DOHH2 (cell line): Measurements from ENCODE around the gene CCDC171.

ENCODE experiments used
- EZH2phosphoT487 ChIP-seq: fragments of 200-600 bp; sonication (generic); IDR thresholded peaks from 2 replicates; pipeline ENCODE4 v1.6.1; 2017; ENCODE audit warnings: borderline replicate concordance, mild to moderate bottlenecking, antibody characterized with exemption, low read length, moderate library complexity, mixed read lengths
- TF ChIP-seq, protein P1 (sequence below): fragments of 200-600 bp; sonication (generic); IDR thresholded peaks from one replicate; pipeline ENCODE4 v1.5.1; 2014; ENCODE audit warnings: antibody characterized with exemption, mild to moderate bottlenecking, low read depth, low read length; ENCODE audit not compliant: poor library complexity, severe bottlenecking

DNA sequence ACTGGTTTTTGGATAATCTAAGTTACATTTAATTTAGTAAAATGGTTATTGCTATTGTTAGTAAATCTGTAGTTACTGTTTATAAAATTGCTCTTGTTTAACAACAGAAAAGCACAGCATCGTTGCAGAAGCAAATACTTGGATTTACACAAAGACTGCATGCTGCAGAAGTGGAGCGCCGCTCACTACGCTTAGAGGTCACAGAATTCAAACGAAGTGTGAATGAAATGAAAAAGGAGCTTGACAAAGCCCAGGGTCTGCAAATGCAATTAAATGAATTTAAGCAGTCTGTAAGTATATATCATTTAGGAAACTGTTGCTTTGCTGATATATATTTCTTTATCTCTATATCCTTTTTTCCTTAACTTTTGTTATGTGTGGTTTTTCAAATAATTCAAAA, 226.0 kb downstream of the CCDC171 start:
- TF ChIP-seq, protein P1, sequence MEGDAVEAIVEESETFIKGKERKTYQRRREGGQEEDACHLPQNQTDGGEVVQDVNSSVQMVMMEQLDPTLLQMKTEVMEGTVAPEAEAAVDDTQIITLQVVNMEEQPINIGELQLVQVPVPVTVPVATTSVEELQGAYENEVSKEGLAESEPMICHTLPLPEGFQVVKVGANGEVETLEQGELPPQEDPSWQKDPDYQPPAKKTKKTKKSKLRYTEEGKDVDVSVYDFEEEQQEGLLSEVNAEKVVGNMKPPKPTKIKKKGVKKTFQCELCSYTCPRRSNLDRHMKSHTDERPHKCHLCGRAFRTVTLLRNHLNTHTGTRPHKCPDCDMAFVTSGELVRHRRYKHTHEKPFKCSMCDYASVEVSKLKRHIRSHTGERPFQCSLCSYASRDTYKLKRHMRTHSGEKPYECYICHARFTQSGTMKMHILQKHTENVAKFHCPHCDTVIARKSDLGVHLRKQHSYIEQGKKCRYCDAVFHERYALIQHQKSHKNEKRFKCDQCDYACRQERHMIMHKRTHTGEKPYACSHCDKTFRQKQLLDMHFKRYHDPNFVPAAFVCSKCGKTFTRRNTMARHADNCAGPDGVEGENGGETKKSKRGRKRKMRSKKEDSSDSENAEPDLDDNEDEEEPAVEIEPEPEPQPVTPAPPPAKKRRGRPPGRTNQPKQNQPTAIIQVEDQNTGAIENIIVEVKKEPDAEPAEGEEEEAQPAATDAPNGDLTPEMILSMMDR, result no peak
- TF ChIP-seq EZH2phosphoT487, result no peak
